HG02840 (cell line): ENCODE results near the gene PBXIP1.

ENCODE experiments used
- ATAC-seq: cut with Tn5 transposase; IDR thresholded peaks from one replicate; pipeline ENCODE4 v1.9.1; 2021; ENCODE audit warnings: mild to moderate bottlenecking, moderate library complexity, moderate number of reproducible peaks; ENCODE audit not compliant: unreplicated experiment, low FRiP score

Gene PBXIP1

GRCh38 chr1:154902938-154903566 lies 52.8 kb downstream of the PBXIP1 start:
- no peak for ATAC-seq

GRCh38 chr1:154901591-154901990 lies 54.3 kb downstream of the PBXIP1 start:
- no peak for ATAC-seq

GRCh38 chr1:154899041-154899440 lies 56.9 kb downstream of the PBXIP1 start:
- no peak for ATAC-seq

- ATAC-seq, result no peak
These were observed 59.1 kb downstream of the PBXIP1 start for GRCh38 chr1:154896771-154897286.

- ATAC-seq, result no peak
These were observed 60.1 kb downstream of the PBXIP1 start for GRCh38 chr1:154895798-154896197.
